ENCODE data around the gene HNF1A. TPM values are rescaled to one million over a fixed set of nuclear protein-coding genes. Genes with fewer than 3 reads are reported as not detected.

The HNF1A gene
- total and polyA plus RNA-seq, 9 of the 15 experiments (the other 6 are each of a cell fraction or from before 2014, with no cell fraction given), result not detected

DNA sequence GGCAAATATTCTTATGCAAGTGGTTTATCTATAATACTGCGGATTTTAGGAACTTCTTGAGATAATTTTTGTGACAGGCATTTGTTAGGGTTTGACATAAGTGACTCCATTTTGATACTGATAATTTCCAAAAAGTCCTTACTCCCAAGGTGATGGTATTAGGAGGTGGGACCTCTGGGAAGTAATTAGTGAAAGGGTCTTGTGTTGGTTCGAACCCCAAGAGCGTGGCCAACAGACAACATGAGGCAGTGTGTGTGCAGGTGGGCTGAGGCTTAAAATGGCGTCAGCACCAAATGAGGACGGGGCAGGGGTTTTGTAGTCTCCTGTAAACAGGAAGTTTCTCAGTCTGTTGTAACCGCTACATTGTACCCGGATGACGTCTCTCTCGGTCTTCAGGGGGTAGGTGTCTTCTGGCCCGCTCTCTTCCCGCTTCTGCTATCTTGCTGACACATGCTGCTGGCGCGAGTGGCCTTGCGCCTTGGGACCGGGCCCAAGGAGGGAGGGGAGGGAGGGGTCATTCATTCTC is 39.7 kb downstream of the HNF1A start (continued):
- TF ChIP-seq CBFB (CRISPR knock-in tag; IDR thresholded peaks at IDR 0.05), result no peak
- peak; percentile 96 for TF ChIP-seq DDX20 (tag; IDR thresholded peaks at IDR 0.05; ENCODE audit: low read depth)
- TF ChIP-seq NFXL1 (CRISPR knock-in tag; IDR thresholded peaks at IDR 0.05), result peak; percentile 90
- no peak for TF ChIP-seq SRSF1 (IDR thresholded peaks at IDR 0.05; ENCODE audit: low read depth, low read length)
- no peak for TF ChIP-seq ZKSCAN1 (IDR thresholded peaks at IDR 0.05; ENCODE audit: low read depth, low read length)
- no peak for TF ChIP-seq RHOXF2B (CRISPR knock-in tag; conservative IDR thresholded peaks at IDR 0.05)
- no peak for TF ChIP-seq DPF2 (IDR thresholded peaks at IDR 0.05)
- TF ChIP-seq JUND (IDR thresholded peaks at IDR 0.05; ENCODE audit: borderline replicate concordance, low read depth, low read length), result peak; percentile 42; the same call in 1 of the 2 replicates
- peak; percentile 59; the same call in 2 of the 3 replicates for TF ChIP-seq JUND (tag; IDR thresholded peaks at IDR 0.05; ENCODE audit: borderline replicate concordance, low read depth, low read length)
- no peak for TF ChIP-seq BRCA1 (IDR thresholded peaks at IDR 0.05)
- no peak for TF ChIP-seq BRCA1 (CRISPR knock-in tag; IDR thresholded peaks at IDR 0.05)
- TF ChIP-seq ZBTB7A (IDR thresholded peaks at IDR 0.05; ENCODE audit: borderline replicate concordance, control insufficient read depth, low read depth, low read length), result peak; percentile 28; the same call in 1 of the 2 replicates
- peak; percentile 83 for TF ChIP-seq TEAD2 (tag; IDR thresholded peaks at IDR 0.05)
- peak; percentile 85; the same call in 1 of the 2 replicates for TF ChIP-seq ID3 (CRISPR knock-in tag; IDR thresholded peaks at IDR 0.05)
- peak; percentile 97 for TF ChIP-seq ID3 (tag; IDR thresholded peaks at IDR 0.05)
- peak; percentile 80; the same call in 1 of the 2 replicates for TF ChIP-seq ERF (CRISPR knock-in tag; IDR thresholded peaks at IDR 0.05)
- TF ChIP-seq SRSF7 (optimal IDR thresholded peaks at IDR 0.05; ENCODE audit: low read depth, low read length), result no peak
- TF ChIP-seq TRIM24 (IDR thresholded peaks at IDR 0.05), result peak; percentile 32 to 72; a peak in 2 of 4 replicates
- no peak for TF ChIP-seq MXI1 (IDR thresholded peaks at IDR 0.05; ENCODE audit: low read depth, low read length)
- TF ChIP-seq ZNF277 (CRISPR knock-in tag; IDR thresholded peaks at IDR 0.05; ENCODE audit: borderline replicate concordance), result no peak
- no peak for TF ChIP-seq EGR1 (conservative IDR thresholded peaks at IDR 0.05)
- TF ChIP-seq, protein P1, sequence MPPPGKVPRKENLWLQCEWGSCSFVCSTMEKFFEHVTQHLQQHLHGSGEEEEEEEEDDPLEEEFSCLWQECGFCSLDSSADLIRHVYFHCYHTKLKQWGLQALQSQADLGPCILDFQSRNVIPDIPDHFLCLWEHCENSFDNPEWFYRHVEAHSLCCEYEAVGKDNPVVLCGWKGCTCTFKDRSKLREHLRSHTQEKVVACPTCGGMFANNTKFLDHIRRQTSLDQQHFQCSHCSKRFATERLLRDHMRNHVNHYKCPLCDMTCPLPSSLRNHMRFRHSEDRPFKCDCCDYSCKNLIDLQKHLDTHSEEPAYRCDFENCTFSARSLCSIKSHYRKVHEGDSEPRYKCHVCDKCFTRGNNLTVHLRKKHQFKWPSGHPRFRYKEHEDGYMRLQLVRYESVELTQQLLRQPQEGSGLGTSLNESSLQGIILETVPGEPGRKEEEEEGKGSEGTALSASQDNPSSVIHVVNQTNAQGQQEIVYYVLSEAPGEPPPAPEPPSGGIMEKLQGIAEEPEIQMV (tag; conservative IDR thresholded peaks at IDR 0.05; ENCODE audit: low read depth), result peak; percentile 90
- TF ChIP-seq PPARD (CRISPR knock-in tag; IDR thresholded peaks at IDR 0.05), result 0 out of 2 replicates have a peak, but pooled peaks have one; percentile 7
- no peak for TF ChIP-seq RFX5 (IDR thresholded peaks at IDR 0.05; ENCODE audit: low read depth, low read length)
- TF ChIP-seq LCOR (CRISPR knock-in tag; IDR thresholded peaks at IDR 0.05), result no peak
- TF ChIP-seq KLF6 (CRISPR knock-in tag; IDR thresholded peaks at IDR 0.05; ENCODE audit: borderline replicate concordance), result peak; percentile 91; the same call in 1 of the 2 replicates
- TF ChIP-seq TAF15 (IDR thresholded peaks at IDR 0.05; ENCODE audit: low read depth, low read length), result no peak
- no peak for TF ChIP-seq MED1 (CRISPR knock-in tag; IDR thresholded peaks at IDR 0.05; ENCODE audit: borderline replicate concordance)

Data from K562 (cell line).